Esophagus muscularis mucosa (tissue), 4 donors: ENCODE results near the gene DAB1.

ENCODE experiments used
- EP300 ChIP-seq: sonication (generic); formaldehyde crosslinking; IDR thresholded peaks from one replicate; pipeline ENCODE4 v1.6.1; 2017; ENCODE audit warnings: antibody characterized with exemption
- POLR2A ChIP-seq: fragments of 450-650 bp; IDR thresholded peaks from one replicate; pipeline ENCODE4 v1.6.1; 2017; ENCODE audit warnings: antibody characterized with exemption, moderate library complexity, mild to moderate bottlenecking, low read depth
- POLR2AphosphoS5 ChIP-seq, 2 donors: sonication (generic); formaldehyde crosslinking; IDR thresholded peaks; one replicate each; pipeline ENCODE4 v1.6.1; 2017; ENCODE audit warnings: antibody characterized with exemption in 2 of 2
- TF ChIP-seq, protein P1 (sequence below), 3 experiments: fragments of 200-600 bp in 2 of 3; fragments of 450-650 bp in 1 of 3; sonication (generic) in 2 of 3; IDR thresholded peaks; one replicate each; pipeline ENCODE4 v1.5.1; 2017 to 2019; ENCODE audit warnings: antibody characterized with exemption in 3 of 3, mild to moderate bottlenecking in 2 of 3, moderate library complexity in 1 of 3

DNA sequence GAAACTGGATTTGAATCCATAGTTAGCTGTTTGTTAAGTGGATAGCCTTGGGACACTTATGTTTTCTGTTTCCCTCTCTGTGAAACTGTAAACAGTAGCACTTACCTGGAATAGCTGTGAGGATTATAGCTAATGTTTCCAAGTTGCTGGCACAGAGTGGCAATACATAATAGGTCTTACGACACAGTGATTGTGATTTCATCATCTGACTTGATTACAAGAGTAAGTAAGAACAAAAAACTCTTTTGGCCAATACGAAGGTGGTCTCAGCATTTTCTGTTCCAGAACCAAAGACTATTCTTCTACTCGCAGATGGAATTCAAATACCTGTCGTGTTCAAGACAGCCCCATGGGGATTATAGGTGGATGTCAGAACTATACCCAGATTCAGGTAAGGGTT, 460.2 kb downstream of the DAB1 start:
- TF ChIP-seq POLR2AphosphoS5 (IDR thresholded peaks at IDR 0.05) = no peak
- TF ChIP-seq POLR2A = no peak
- TF ChIP-seq, protein P1, sequence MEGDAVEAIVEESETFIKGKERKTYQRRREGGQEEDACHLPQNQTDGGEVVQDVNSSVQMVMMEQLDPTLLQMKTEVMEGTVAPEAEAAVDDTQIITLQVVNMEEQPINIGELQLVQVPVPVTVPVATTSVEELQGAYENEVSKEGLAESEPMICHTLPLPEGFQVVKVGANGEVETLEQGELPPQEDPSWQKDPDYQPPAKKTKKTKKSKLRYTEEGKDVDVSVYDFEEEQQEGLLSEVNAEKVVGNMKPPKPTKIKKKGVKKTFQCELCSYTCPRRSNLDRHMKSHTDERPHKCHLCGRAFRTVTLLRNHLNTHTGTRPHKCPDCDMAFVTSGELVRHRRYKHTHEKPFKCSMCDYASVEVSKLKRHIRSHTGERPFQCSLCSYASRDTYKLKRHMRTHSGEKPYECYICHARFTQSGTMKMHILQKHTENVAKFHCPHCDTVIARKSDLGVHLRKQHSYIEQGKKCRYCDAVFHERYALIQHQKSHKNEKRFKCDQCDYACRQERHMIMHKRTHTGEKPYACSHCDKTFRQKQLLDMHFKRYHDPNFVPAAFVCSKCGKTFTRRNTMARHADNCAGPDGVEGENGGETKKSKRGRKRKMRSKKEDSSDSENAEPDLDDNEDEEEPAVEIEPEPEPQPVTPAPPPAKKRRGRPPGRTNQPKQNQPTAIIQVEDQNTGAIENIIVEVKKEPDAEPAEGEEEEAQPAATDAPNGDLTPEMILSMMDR (IDR thresholded peaks at IDR 0.05) = no peak
- TF ChIP-seq EP300 = no peak
